Trophoblast cell (in vitro differentiated cells and primary cell): ENCODE results near the gene IDH2.

Experiments
- DNase-seq, 2 donors: peaks; one replicate each; pipeline ENCODE4 v3.0.0-alpha.2; 2016
- H2AFZ ChIP-seq: 2 replicates; pipeline ENCODE4 v1.6.1; 2013; ENCODE audit warnings: low read length, moderate library complexity, mild to moderate bottlenecking; ENCODE audit not compliant: insufficient read depth, poor library complexity
- H2AK5ac ChIP-seq: 2 replicates; pipeline ENCODE4 v1.6.1; 2013; ENCODE audit warnings: mild to moderate bottlenecking, low read length
- H2BK120ac ChIP-seq: 2 replicates; pipeline ENCODE4 v1.6.1; 2013; ENCODE audit warnings: low read length, mild to moderate bottlenecking, moderate library complexity; ENCODE audit not compliant: insufficient read depth, poor library complexity
- H2BK12ac ChIP-seq: 2 replicates; pipeline ENCODE4 v1.6.1; 2013; ENCODE audit warnings: mild to moderate bottlenecking, low read length, moderate library complexity
- H2BK5ac ChIP-seq: 2 replicates; pipeline ENCODE4 v1.6.1; 2013; ENCODE audit warnings: low read length, low read depth, moderate library complexity, mild to moderate bottlenecking; ENCODE audit not compliant: poor library complexity
- H3K14ac ChIP-seq: 2 replicates; pipeline ENCODE4 v1.6.1; 2013; ENCODE audit warnings: mild to moderate bottlenecking, low read length
- H3K18ac ChIP-seq: 2 replicates; pipeline ENCODE4 v1.6.1; 2013; ENCODE audit warnings: mild to moderate bottlenecking, low read length
- H3K23ac ChIP-seq: 2 replicates; pipeline ENCODE4 v1.6.1; 2013; ENCODE audit warnings: low read length
- H3K27ac ChIP-seq: 2 replicates; pipeline ENCODE4 v1.5.1; 2013; ENCODE audit warnings: low read depth, mild to moderate bottlenecking, inconsistent platforms, low read length, moderate library complexity
- H3K27me3 ChIP-seq: 2 replicates; pipeline ENCODE4 v1.6.1; 2013; ENCODE audit warnings: inconsistent platforms, mild to moderate bottlenecking, low read length, moderate library complexity; ENCODE audit not compliant: insufficient read depth
- H3K36me3 ChIP-seq, 2 experiments: 1 replicate in 1 of 2; 2 replicates in 1 of 2; pipeline ENCODE4 v1.6.1; 2013; ENCODE audit warnings: low read length in 2 of 2, mild to moderate bottlenecking in 2 of 2, moderate library complexity in 1 of 2; ENCODE audit not compliant: insufficient read depth in 2 of 2, control insufficient read depth in 1 of 2
- H3K4ac ChIP-seq: 2 replicates; pipeline ENCODE4 v1.6.1; 2013; ENCODE audit warnings: low read depth, mild to moderate bottlenecking, low read length, moderate library complexity
- H3K4me1 ChIP-seq, 2 experiments: 1 replicate in 1 of 2; 2 replicates in 1 of 2; pipeline ENCODE4 v1.6.1; 2013; ENCODE audit warnings: low read length in 2 of 2, mild to moderate bottlenecking in 2 of 2, moderate library complexity in 1 of 2; ENCODE audit not compliant: insufficient read depth in 2 of 2, control insufficient read depth in 1 of 2
- H3K4me2 ChIP-seq: 2 replicates; pipeline ENCODE4 v1.6.1; 2013; ENCODE audit warnings: inconsistent platforms, mild to moderate bottlenecking, low read length, moderate library complexity
- H3K4me3 ChIP-seq: 2 replicates; pipeline ENCODE4 v1.5.1; 2013; ENCODE audit warnings: mild to moderate bottlenecking, low read depth, low read length, inconsistent platforms
- H3K79me1 ChIP-seq: one replicate; pipeline ENCODE4 v1.6.1; 2013; ENCODE audit warnings: low read length
- H3K79me2 ChIP-seq: 2 replicates; pipeline ENCODE4 v1.6.1; 2013; ENCODE audit warnings: low read length, mild to moderate bottlenecking; ENCODE audit not compliant: control insufficient read depth, insufficient read depth, poor library complexity
- H3K9ac ChIP-seq: 2 replicates; pipeline ENCODE4 v1.6.1; 2013; ENCODE audit warnings: mild to moderate bottlenecking, low read length
- H3K9me3 ChIP-seq: 2 replicates; pipeline ENCODE4 v1.6.1; 2013; ENCODE audit warnings: low read depth, mild to moderate bottlenecking, control low read depth, inconsistent platforms, low read length; ENCODE audit not compliant: insufficient read depth
- H4K12ac ChIP-seq: 2 replicates; pipeline ENCODE4 v1.6.1; 2013; ENCODE audit warnings: low read depth, mild to moderate bottlenecking, low read length, moderate library complexity
- H4K8ac ChIP-seq: 2 replicates; pipeline ENCODE4 v1.6.1; 2013; ENCODE audit warnings: low read depth, mild to moderate bottlenecking, low read length, moderate library complexity
- H4K91ac ChIP-seq: one replicate; pipeline ENCODE4 v1.6.1; 2013; ENCODE audit warnings: low read depth, mild to moderate bottlenecking, low read length, moderate library complexity
- WGBS: extraction: QIAGEN DNeasy Blood & Tissue Kit; methylation state at CpG from one replicate; pipeline ENCODE4 v1.1.7; 2013; ENCODE audit warnings: missing lambda C conversion rate; ENCODE audit not compliant: insufficient read length, insufficient coverage; ENCODE audit errors: extremely low coverage; 5-methylcytosine and 5-hydroxymethylcytosine counted together

IDH2 gene

DNA sequence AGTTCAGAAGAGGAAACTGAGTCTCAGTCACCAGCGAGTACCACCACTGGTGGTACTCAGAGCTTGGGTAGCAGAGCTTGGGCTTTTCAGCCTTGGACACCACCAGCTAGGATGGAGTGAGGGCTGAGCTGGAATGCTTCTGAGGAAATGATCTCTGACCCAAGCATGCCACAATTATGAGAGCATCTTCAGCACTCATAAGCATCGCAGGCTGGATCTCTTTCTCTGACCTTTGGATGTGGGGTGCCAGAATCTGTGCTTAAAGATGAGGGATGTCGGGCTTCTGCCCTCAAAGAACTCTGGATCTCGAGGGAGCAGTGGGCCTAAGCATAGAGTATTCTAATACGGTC lies 64.8 kb downstream of the IDH2 start:
- no CpG with 5 or more reads among the region's 5 CpGs for WGBS
- no peak overlapping the region for H4K12ac ChIP-seq
- no peak overlapping the region for H3K9ac ChIP-seq
- H3K23ac ChIP-seq = no peak overlapping the region
- no peaks in the 10 kb centered on the region for H3K79me2 ChIP-seq
- H3K79me1 ChIP-seq = peaks cover 7% of the 10 kb centered on the region
- H2AFZ ChIP-seq = no peak overlapping the region
- H3K36me3 ChIP-seq = peaks cover under 1 to 3% of the 10 kb centered on the region in 2 experiments
- no peak overlapping the region for H2BK120ac ChIP-seq
- no peak overlapping the region for H3K4me3 ChIP-seq
- H4K8ac ChIP-seq = no peak overlapping the region
- H4K91ac ChIP-seq = no peak overlapping the region
- no peak overlapping the region for H2AK5ac ChIP-seq
- no peak overlapping the region for H3K18ac ChIP-seq
- no peak overlapping the region for H2BK5ac ChIP-seq
- H3K27me3 ChIP-seq = no peaks in the 10 kb centered on the region
- no peak overlapping the region for H3K4me2 ChIP-seq
- H3K4me1 ChIP-seq = peaks cover 27 to 34% of the 10 kb centered on the region in 2 experiments
- H3K4ac ChIP-seq = no peak overlapping the region
- no peaks in the 10 kb centered on the region for H3K9me3 ChIP-seq
- H2BK12ac ChIP-seq = no peak overlapping the region
- H3K27ac ChIP-seq = no peak overlapping the region
- no peak for DNase-seq
- no peak overlapping the region for H3K14ac ChIP-seq

DNA sequence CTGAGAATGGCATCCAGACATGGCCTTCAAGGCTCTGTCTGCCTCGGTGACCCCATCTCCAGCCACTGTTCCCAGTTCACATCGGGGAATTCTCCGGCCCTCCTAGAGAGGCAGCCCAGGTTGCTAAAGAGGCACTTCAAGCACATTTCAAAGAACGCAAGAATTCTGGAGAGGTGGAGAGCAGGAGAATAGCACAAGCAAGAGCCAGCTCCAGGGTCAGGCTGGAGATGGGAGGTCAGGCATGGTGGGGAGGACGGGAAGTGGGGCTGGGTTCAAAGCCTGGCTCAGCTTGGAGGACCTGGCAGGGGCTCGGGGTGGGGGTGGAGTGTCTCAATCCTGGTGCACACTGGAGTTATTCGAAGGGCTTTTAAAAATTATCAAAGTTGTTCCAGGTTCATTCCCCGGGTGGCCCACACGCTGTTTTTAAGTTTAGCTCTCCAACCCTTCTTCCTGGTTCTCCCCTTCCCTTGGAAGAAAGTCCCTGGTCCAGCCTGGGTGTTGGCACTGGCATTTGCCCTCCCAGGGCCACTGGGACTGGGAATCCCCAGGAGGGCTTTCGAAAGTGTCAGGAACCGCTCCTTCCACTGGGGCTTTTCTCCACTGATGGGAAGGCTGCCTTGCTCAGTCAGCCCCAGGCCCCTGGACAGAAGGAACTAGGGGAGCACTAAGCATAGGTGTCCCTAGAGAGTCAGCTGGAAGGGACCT lies 65.3 kb downstream of the IDH2 start:
- H3K14ac ChIP-seq = no peak overlapping the region
- DNase-seq = no peak
- no peak overlapping the region for H3K4me3 ChIP-seq
- no peak overlapping the region for H4K91ac ChIP-seq
- no peak overlapping the region for H3K27ac ChIP-seq
- H3K23ac ChIP-seq = no peak overlapping the region
- H3K4ac ChIP-seq = peak overlapping the region; percentile 29
- H3K79me2 ChIP-seq = no peaks in the 10 kb centered on the region
- no peak overlapping the region for H2BK12ac ChIP-seq
- no peaks in the 10 kb centered on the region for H3K9me3 ChIP-seq
- no peak overlapping the region for H2AK5ac ChIP-seq
- no peak overlapping the region for H4K8ac ChIP-seq
- no peak overlapping the region for H3K4me2 ChIP-seq
- WGBS = no CpG with 5 or more reads among the region's 11 CpGs
- H2BK5ac ChIP-seq = no peak overlapping the region
- no peak overlapping the region for H2AFZ ChIP-seq
- H3K4me1 ChIP-seq = peaks cover 27 to 34% of the 10 kb centered on the region in 2 experiments
- no peaks in the 10 kb centered on the region for H3K36me3 ChIP-seq
- H3K27me3 ChIP-seq = no peaks in the 10 kb centered on the region
- no peak overlapping the region for H3K9ac ChIP-seq
- peak overlapping the region; percentile 16 for H3K18ac ChIP-seq
- peaks cover 7% of the 10 kb centered on the region for H3K79me1 ChIP-seq
- H4K12ac ChIP-seq = no peak overlapping the region
- H2BK120ac ChIP-seq = no peak overlapping the region

DNA sequence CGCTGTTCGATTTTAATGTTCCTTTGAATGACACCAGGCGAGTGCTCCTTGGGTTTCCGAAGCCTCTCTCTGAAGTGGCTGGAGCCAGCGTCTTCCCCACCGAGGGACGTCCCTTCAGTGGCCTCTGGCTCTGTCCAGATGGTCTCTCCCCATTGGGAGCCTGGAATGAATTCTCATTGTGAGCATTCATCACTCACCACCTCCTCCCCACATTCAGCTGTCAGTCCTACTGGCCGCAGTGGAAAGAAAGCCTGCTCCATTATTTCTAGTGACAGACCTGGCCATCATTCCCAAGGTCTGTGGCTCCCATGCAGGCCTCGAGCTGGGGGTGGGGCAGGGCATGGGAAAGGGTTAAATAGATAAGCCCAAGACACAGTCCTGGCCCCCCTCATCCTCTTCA lies 65.9 kb downstream of the IDH2 start:
- Histone ChIP-seq H3K79me2 (no peaks in the 10 kb centered on the region), H4K8ac (no peak overlapping the region), H3K4me2 (no peak overlapping the region), H3K27ac (no peak overlapping the region), H3K18ac (no peak overlapping the region), H3K27me3 (no peaks in the 10 kb centered on the region), H3K36me3 (no peaks in the 10 kb centered on the region), H2BK12ac (peak overlapping the region; percentile 33), H2AFZ (no peak overlapping the region), H3K79me1 (peaks cover 7% of the 10 kb centered on the region), H3K4ac (no peak overlapping the region), H4K12ac (no peak overlapping the region), H3K9me3 (no peaks in the 10 kb centered on the region), H4K91ac (no peak overlapping the region), H2BK120ac (no peak overlapping the region), H3K4me1 (peaks cover 27 to 34% of the 10 kb centered on the region in 2 experiments), H2AK5ac (no peak overlapping the region), H3K23ac (no peak overlapping the region), H3K9ac (no peak overlapping the region), H3K14ac (no peak overlapping the region), H2BK5ac (no peak overlapping the region), H3K4me3 (no peak overlapping the region)
- DNase-seq = no peak
- WGBS = no CpG with 5 or more reads among the region's 9 CpGs

DNA sequence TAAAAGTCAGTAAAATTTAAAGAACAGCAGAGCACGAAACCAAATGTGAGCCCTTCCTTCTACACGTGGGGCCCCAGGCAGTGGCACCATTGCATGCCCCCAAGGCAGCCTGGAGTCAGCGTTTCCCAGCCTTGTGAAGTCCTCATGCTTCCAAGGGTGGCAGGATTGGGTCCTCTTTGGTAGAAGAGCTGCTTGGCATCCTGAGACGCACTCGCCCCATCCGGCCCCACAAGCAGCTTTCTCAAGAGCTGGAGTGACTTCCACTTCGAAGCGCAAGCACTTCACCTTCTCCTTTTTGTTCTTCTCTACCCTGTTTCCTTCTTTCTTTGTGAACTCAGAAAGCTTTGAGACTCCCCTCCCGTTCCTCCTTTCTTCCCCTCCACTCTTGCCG lies 66.4 kb downstream of the IDH2 start:
- no peak overlapping the region for H4K12ac ChIP-seq
- no peaks in the 10 kb centered on the region for H3K27me3 ChIP-seq
- no peak overlapping the region for H4K8ac ChIP-seq
- no peaks in the 10 kb centered on the region for H3K79me2 ChIP-seq
- H2BK12ac ChIP-seq = peak overlapping the region; percentile 78
- peaks cover 7% of the 10 kb centered on the region for H3K79me1 ChIP-seq
- no peak overlapping the region for H2BK5ac ChIP-seq
- no peak overlapping the region for H3K14ac ChIP-seq
- no peak overlapping the region for H3K9ac ChIP-seq
- no CpG with 5 or more reads among the region's 10 CpGs for WGBS
- peak overlapping the region; percentile 11 for H3K18ac ChIP-seq
- H2AK5ac ChIP-seq = no peak overlapping the region
- H3K23ac ChIP-seq = no peak overlapping the region
- peak in 1 of 2 donors; percentile 19 for DNase-seq
- H3K27ac ChIP-seq = peak overlapping the region; percentile 18
- H4K91ac ChIP-seq = peak overlapping the region; percentile 59
- H3K4me2 ChIP-seq = no peak overlapping the region
- no peaks in the 10 kb centered on the region for H3K9me3 ChIP-seq
- H2AFZ ChIP-seq = no peak overlapping the region
- H3K4me3 ChIP-seq = no peak overlapping the region
- H3K4me1 ChIP-seq = peaks cover 27 to 34% of the 10 kb centered on the region in 2 experiments
- no peak overlapping the region for H3K4ac ChIP-seq
- H3K36me3 ChIP-seq = no peaks in the 10 kb centered on the region
- H2BK120ac ChIP-seq = peak overlapping the region; percentile 18
